ENCODE results near the gene TSC22D3. TPM values are rescaled to one million over a fixed set of nuclear protein-coding genes. Genes with fewer than 3 reads are reported as not detected.

The TSC22D3 gene
- total RNA-seq (2014; rRNA removed; shearing (Covaris generic)) (28.3 and 35.6 TPM in 2 replicates), total RNA-seq (2022) (28.4 and 29.3 TPM in 2 replicates), Bru-seq, nascent RNA (percentile 41 among the genes with signal in this experiment), BruChase-seq, experiment 1, labeled RNA remaining after a 6-hour chase (percentile 34 among the genes with signal in this experiment), BruChase-seq, experiment 2, labeled RNA remaining after a 2-hour chase (percentile 50 among the genes with signal in this experiment)
- long read RNA-seq, transcript TSC22D3-206 (3 exons, 2,027 nt), result major isoform, 36 of 38 reads
- long read RNA-seq, partial matches to known transcripts, result 0 of 38 reads
- long read RNA-seq, other reads (novel, unspliced or antisense), result 1 of 38 reads

- POLR2A ChIA-PET, result interaction anchor here (1.2 kb wide), 1 partner anchor 103 kb away, joined by 5 read pairs; no protein-coding TSS in a partner anchor
- no peaks in the 10 kb centered on the region for H4K20me1 ChIP-seq (ENCODE audit: insufficient read depth, low read length)
- H3K36me3 ChIP-seq (ENCODE audit: insufficient read depth, low read length), result no peaks in the 10 kb centered on the region
- H3K4me3 ChIP-seq (ENCODE audit: low read depth, low read length, poor library complexity, severe bottlenecking), result peak within 1 kb of the TSS; percentile 58
- CTCF ChIA-PET (ENCODE audit: unreplicated experiment), result interaction anchor here (0.5 kb wide), 1 partner anchor 16 kb away, joined by 3 read pairs; no protein-coding TSS in a partner anchor
- no peaks in the 10 kb centered on the region for H3K79me2 ChIP-seq (ENCODE audit: insufficient read depth, low read depth, low read length)
- H3K27ac ChIP-seq (ENCODE audit: low read depth, low read length, poor library complexity, severe bottlenecking), result no peak within 1 kb of the TSS
- H3K4me1 ChIP-seq (ENCODE audit: insufficient read depth, low read length, poor library complexity, severe bottlenecking), result peaks cover 11% of the 10 kb centered on the region
- intact Hi-C loops (cut with micrococcal nuclease; ENCODE audit: unreplicated experiment), result loop anchor here (2.0 to 10.0 kb wide), 4 partner anchors 57 to 751 kb away; no protein-coding TSS in a partner anchor
- peak within 1 kb of the TSS; percentile 95 for H2AFZ ChIP-seq (ENCODE audit: low read length)
- TF ChIP-seq EZH2phosphoT487 (IDR thresholded peaks at IDR 0.05; ENCODE audit: borderline replicate concordance, low read depth, low read length) (no peak), CTCF (conservative IDR thresholded peaks at IDR 0.05; ENCODE audit: low read length) (no peak)
- no peaks in the 10 kb centered on the region for H3K9me3 ChIP-seq (ENCODE audit: low read length)
- H3K9me2 ChIP-seq (ENCODE audit: insufficient read depth, low read length), result no peaks in the 10 kb centered on the region
- BruUV-seq (replicated peaks), result no TSS peak
- H3K4me2 ChIP-seq (ENCODE audit: low read length), result peak within 1 kb of the TSS; percentile 77
- DNase-seq (ENCODE audit: low spot score), result peak; percentile 38
Measured at GRCh38 chrX:107775734-107776511, at the start of gene TSC22D3. Gene TSC22D3 (minus strand): TSS chrX:107775787. CDS start chrX:107775419, 368 bp downstream.

- H3K4me3 ChIP-seq (ENCODE audit: low read depth, low read length, poor library complexity, severe bottlenecking), result no peak overlapping the region
- H3K4me1 ChIP-seq (ENCODE audit: insufficient read depth, low read length, poor library complexity, severe bottlenecking), result no peaks in the 10 kb centered on the region
- H3K4me2 ChIP-seq (ENCODE audit: low read length), result no peak overlapping the region
- no peaks in the 10 kb centered on the region for H3K9me2 ChIP-seq (ENCODE audit: insufficient read depth, low read length)
- no peak overlapping the region for H2AFZ ChIP-seq (ENCODE audit: low read length)
- intact Hi-C loops (cut with micrococcal nuclease; ENCODE audit: unreplicated experiment), result no loop called here
- no TSS peak for BruUV-seq (replicated peaks)
- POLR2A ChIA-PET, result no interaction called here
- DNase-seq (ENCODE audit: low spot score), result no peak
- CTCF ChIA-PET (ENCODE audit: unreplicated experiment), result no interaction called here
- H3K36me3 ChIP-seq (ENCODE audit: insufficient read depth, low read length), result no peaks in the 10 kb centered on the region
- TF ChIP-seq CTCF (conservative IDR thresholded peaks at IDR 0.05; ENCODE audit: low read length) (no peak), EZH2phosphoT487 (IDR thresholded peaks at IDR 0.05; ENCODE audit: borderline replicate concordance, low read depth, low read length) (no peak)
- H3K9me3 ChIP-seq (ENCODE audit: low read length), result no peaks in the 10 kb centered on the region
- H4K20me1 ChIP-seq (ENCODE audit: insufficient read depth, low read length), result no peaks in the 10 kb centered on the region
- H3K27ac ChIP-seq (ENCODE audit: low read depth, low read length, poor library complexity, severe bottlenecking), result no peak overlapping the region
- no peaks in the 10 kb centered on the region for H3K79me2 ChIP-seq (ENCODE audit: insufficient read depth, low read depth, low read length)
Measured at GRCh38 chrX:107823456-107823855, 47.9 kb upstream of the TSC22D3 start.
